GM12878 (cell line): ENCODE measurements around the gene ISLR2. TPM values are rescaled to one million over a fixed set of nuclear protein-coding genes. Genes with fewer than 3 reads are reported as not detected.

ENCODE experiments used
- ATAC-seq: fragments of 200-7000 bp; cut with Tn5 transposase; 3 replicates; pipeline ENCODE4 v1.9.1; 2020; ENCODE audit warnings: mild to moderate bottlenecking, moderate library complexity
- BruUV-seq: library from RNA; stranded (reverse); fragments of 400-500 nt; replicated peaks from 2 replicates; lab custom pipeline; 2021; lab: Mats Ljungman, UMichigan
- CTCF ChIA-PET: fragments of 300-600 bp; sonication (Branson Sonifier 250); formaldehyde crosslinking; extraction: SDS; loops from one replicate; lab custom pipeline; 2021; ENCODE audit warnings: inconsistent platforms; lab: Yijun Ruan, JAX
- POLR2A ChIA-PET: fragments of 350-600 bp; formaldehyde crosslinking; extraction: SDS; loops from one replicate; lab custom pipeline; 2021; ENCODE audit warnings: inconsistent platforms; lab: Charles Lee
- RAD21 ChIA-PET: fragments of 300-600 bp; sonication (Branson Sonifier 250); formaldehyde crosslinking; loops from one replicate; lab custom pipeline; 2023; ENCODE audit warnings: antibody characterized with exemption; ENCODE audit not compliant: unreplicated experiment; lab: Charles Lee
- SMC1A ChIA-PET: fragments of 300-600 bp; sonication (Branson Sonifier 250); formaldehyde crosslinking; loops from one replicate; lab custom pipeline; 2023; ENCODE audit not compliant: unreplicated experiment, uncharacterized antibody; lab: Charles Lee
- DNase-seq: peaks from one replicate; pipeline ENCODE4 v3.0.0-alpha.2; 2011; ENCODE audit warnings: low read depth, low spot score
- FAIRE-seq: peaks from 3 replicates; lab custom pipeline; 2011; peaks lifted over from hg19 to GRCh38; lab: Jason Lieb, UNC
- H2AFZ ChIP-seq: 2 replicates; pipeline ENCODE4 v1.6.0; 2011; ENCODE audit warnings: low read depth, low read length, control low read depth; ENCODE audit not compliant: control insufficient read depth
- H3K27ac ChIP-seq: 2 replicates; pipeline ENCODE4 v1.5.1; 2011; ENCODE audit warnings: control low read depth; ENCODE audit not compliant: control insufficient read depth, insufficient read depth
- H3K27me3 ChIP-seq, 2 experiments: replicated peaks in 1 of 2; 2 replicates each; pipeline versions ENCODE4 v1.6.0 to v1.6.1; 2011; ENCODE audit warnings: low read length in 1 of 2; ENCODE audit not compliant: control insufficient read depth in 2 of 2, insufficient read depth in 2 of 2
- H3K36me3 ChIP-seq, 2 experiments: 2 replicates each; pipeline ENCODE4 v1.5.1; 2011; ENCODE audit warnings: low read length in 1 of 2; ENCODE audit not compliant: control insufficient read depth in 2 of 2, insufficient read depth in 2 of 2
- H3K4me1 ChIP-seq: 2 replicates; pipeline ENCODE4 v1.6.1; 2011; ENCODE audit warnings: mild to moderate bottlenecking, low read length, moderate library complexity, mixed read lengths; ENCODE audit not compliant: control insufficient read depth, insufficient read depth
- H3K4me2 ChIP-seq: 2 replicates; pipeline ENCODE4 v1.6.0; 2011; ENCODE audit warnings: control low read depth; ENCODE audit not compliant: control insufficient read depth, insufficient read depth
- H3K4me3 ChIP-seq: fragments of 200-600 bp; sonication (generic); 2 replicates; pipeline ENCODE4 v1.5.1; 2016
- H3K79me2 ChIP-seq: 2 replicates; pipeline ENCODE4 v1.6.0; 2011; ENCODE audit warnings: low read length; ENCODE audit not compliant: control insufficient read depth, insufficient read depth
- H3K9ac ChIP-seq: 2 replicates; pipeline ENCODE4 v1.8.0; 2011; ENCODE audit warnings: low read length, control low read depth, mixed read lengths; ENCODE audit not compliant: control insufficient read depth, insufficient read depth
- H3K9me3 ChIP-seq: replicated peaks from 3 replicates; pipeline ENCODE4 v1.5.1; 2011; ENCODE audit warnings: mild to moderate bottlenecking, low read length; ENCODE audit not compliant: control insufficient read depth, insufficient read depth
- H4K20me1 ChIP-seq: 2 replicates; pipeline ENCODE4 v1.6.0; 2011; ENCODE audit not compliant: control insufficient read depth, insufficient read depth
- BCL11A ChIP-seq: IDR thresholded peaks from 2 replicates; pipeline ENCODE4 v1.6.1; 2011; ENCODE audit warnings: low read depth, low read length
- IRF4 ChIP-seq: IDR thresholded peaks from 2 replicates; pipeline ENCODE4 v1.6.1; 2011; ENCODE audit warnings: low read depth, low read length
- RUNX3 ChIP-seq: IDR thresholded peaks from 2 replicates; pipeline ENCODE4 v1.6.1; 2012; ENCODE audit warnings: low read length, inconsistent platforms
- SMC3 ChIP-seq: IDR thresholded peaks from 2 replicates; pipeline ENCODE4 v1.6.1; 2011; ENCODE audit warnings: low read length, improper control_type of control experiment, borderline replicate concordance
- SUPT20H ChIP-seq: IDR thresholded peaks from 2 replicates; pipeline ENCODE4 v1.6.1; 2011; ENCODE audit warnings: low read depth, mild to moderate bottlenecking, low read length, moderate library complexity, borderline replicate concordance; ENCODE audit not compliant: control insufficient read depth
- TAF1 ChIP-seq: IDR thresholded peaks from 2 replicates; pipeline ENCODE4 v1.6.1; 2011; ENCODE audit warnings: mild to moderate bottlenecking, low read depth, low read length, borderline replicate concordance
- ZNF207 ChIP-seq: fragments of 450-650 bp; IDR thresholded peaks from 2 replicates; pipeline ENCODE4 v1.6.1; 2014; ENCODE audit warnings: antibody characterized with exemption, mild to moderate bottlenecking, borderline replicate concordance
- WGBS: methylation state at CpG from one replicate; pipeline ENCODE4 v1.1.6; 2016; ENCODE audit warnings: low lambda C conversion rate; ENCODE audit not compliant: insufficient replicate concordance, insufficient coverage; ENCODE audit errors: missing lambda C conversion rate; 5-methylcytosine and 5-hydroxymethylcytosine counted together
- in situ Hi-C: fragments of 300-500 bp; cut with MboI; formaldehyde crosslinking; loops from 9 replicates; pipeline ENCODE4 v1.14.3; 2018; ENCODE audit warnings: mixed read lengths
- intact Hi-C: fragments of 100-400 bp; cut with micrococcal nuclease; formaldehyde crosslinking; loops from one replicate; pipeline ENCODE4 v1.14.2; 2022; ENCODE audit not compliant: unreplicated experiment
- polyA plus RNA-seq, 11 experiments: library from polyadenylated mRNA; depleted of rRNA in 4 of 11; unstranded in 6 of 11; stranded (reverse) in 5 of 11; fragments of >200 nt; fragmentation: Nextera tagmentation in 4 of 11; fragmentation: Illumina TruSeq in 1 of 11; extraction: Ambion mirVana in 4 of 11; extraction: Trizol in 1 of 11; gene quantifications; 1 replicate in 1 of 11; 2 replicates in 10 of 11; pipeline versions ENCODE4 v1.2.1 to v1.2.3, GENCODE V29; 2011 to 2016; ENCODE audit warnings: inconsistent platforms in 2 of 11, missing spikeins in 2 of 11, low read depth in 1 of 11
- total RNA-seq, 4 experiments: library from RNA; depleted of rRNA in 3 of 4; stranded (reverse); fragments of >200 nt in 3 of 4; fragmentation: Illumina TruSeq in 1 of 4; extraction: Trizol in 1 of 4; gene quantifications; 2 replicates each; pipeline versions ENCODE4 v1.2.1 to v1.2.3, GENCODE V29; 2013 to 2021
- TF ChIP-seq, protein P1 (sequence below): fragments of 450-650 bp; IDR thresholded peaks from 2 replicates; pipeline ENCODE4 v1.6.1; 2016; ENCODE audit warnings: mild to moderate bottlenecking, moderate library complexity, borderline replicate concordance
- TF ChIP-seq, protein P2 (sequence below): fragments of 450-650 bp; IDR thresholded peaks from 2 replicates; pipeline ENCODE4 v1.6.1; 2018; ENCODE audit warnings: mild to moderate bottlenecking, low read depth, moderate library complexity; ENCODE audit not compliant: partially characterized antibody
- TF ChIP-seq, protein P3 (sequence below): IDR thresholded peaks from 2 replicates; pipeline ENCODE4 v1.6.1; 2012; ENCODE audit warnings: low read depth, low read length, improper control_type of control experiment

The ISLR2 gene
- total and polyA plus RNA-seq, 10 of the 15 experiments (the other 5 are each of a cell fraction or from before 2014, with no cell fraction given) = 0.04 to 0.21 (median 0.07) TPM; not detected in 4

DNA sequence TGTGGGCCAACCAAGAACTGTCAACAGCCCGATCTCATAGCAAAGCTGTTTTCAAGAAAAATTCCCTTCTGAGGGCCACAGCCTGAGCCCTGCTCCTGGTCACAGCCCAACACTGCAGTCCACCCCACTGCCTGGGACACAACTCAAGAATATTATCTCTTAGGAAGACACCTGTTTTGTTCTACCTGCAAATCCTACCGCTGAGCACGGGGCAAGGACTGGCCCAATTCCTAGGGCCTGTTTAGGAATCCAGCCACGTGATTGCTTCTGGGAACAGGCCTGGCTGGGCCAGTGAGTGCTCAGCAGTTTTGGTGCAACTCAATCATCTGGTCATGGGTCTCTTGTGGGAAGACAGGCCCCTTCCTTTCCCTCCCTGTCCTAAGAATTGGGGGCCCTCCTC, 8.3 kb downstream of the ISLR2 start:
- Histone ChIP-seq H4K20me1 (no peaks in the 10 kb centered on the region), H3K4me2 (no peak overlapping the region), H3K9me3 (no peaks in the 10 kb centered on the region; the same call in 2 of the 3 replicates), H3K27ac (no peak overlapping the region), H3K4me3 (no peak overlapping the region), H3K79me2 (no peaks in the 10 kb centered on the region), H3K4me1 (peaks cover 10% of the 10 kb centered on the region), H3K27me3 (peaks cover 11 to 17% of the 10 kb centered on the region in 2 experiments), H3K9ac (no peak overlapping the region), H3K36me3 (no peaks in the 10 kb centered on the region), H2AFZ (no peak overlapping the region)
- TF ChIP-seq BCL11A = no peak
- TF ChIP-seq TAF1 = no peak
- in situ Hi-C loops = no loop called here
- POLR2A ChIA-PET = no interaction called here
- DNase-seq (no peak), ATAC-seq (no peak), FAIRE-seq (no peak)
- intact Hi-C loops = no loop called here
- SMC1A ChIA-PET = no interaction called here
- BruUV-seq = no TSS peak
- CTCF ChIA-PET = interaction anchor here (1.5 kb wide), 1 partner anchor 10 kb away, joined by 7 read pairs; no protein-coding TSS in a partner anchor
- 79% methylated on average over 4 of the region's 4 CpGs for WGBS
- RAD21 ChIA-PET = no interaction called here

DNA sequence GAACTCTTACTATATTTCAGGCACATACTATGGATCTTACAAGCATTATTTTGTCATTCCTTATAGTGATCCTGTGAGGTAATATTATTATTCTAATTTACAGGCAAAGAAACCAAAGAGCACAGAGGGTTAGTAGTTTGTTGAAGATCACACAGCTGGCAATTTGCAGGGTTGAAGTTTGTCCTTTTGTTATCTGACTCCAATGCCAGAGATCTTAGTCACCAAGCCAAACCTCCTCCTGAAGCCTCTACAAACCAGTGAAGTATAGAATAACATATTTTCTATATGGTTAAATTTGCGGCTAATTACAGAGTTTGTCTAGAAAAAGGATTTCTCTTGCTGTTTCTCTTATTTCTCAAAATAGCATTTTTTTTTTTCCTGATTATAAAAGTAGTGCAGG, 11.2 kb downstream of the ISLR2 start:
- ChIA-PET CTCF (no interaction called here), RAD21 (no interaction called here), SMC1A (no interaction called here), POLR2A (no interaction called here)
- WGBS = 96% methylated on average over 1 of the region's 1 CpG
- FAIRE-seq (no peak), DNase-seq (no peak), ATAC-seq (no peak)
- Histone ChIP-seq H3K27me3 (no peaks in the 10 kb centered on the region; a peak in 1 of 4 replicates), H2AFZ (no peak overlapping the region), H4K20me1 (no peaks in the 10 kb centered on the region), H3K4me3 (no peak overlapping the region), H3K27ac (no peak overlapping the region), H3K4me1 (peaks cover 5% of the 10 kb centered on the region), H3K79me2 (no peaks in the 10 kb centered on the region), H3K9me3 (no peaks in the 10 kb centered on the region; the same call in 2 of the 3 replicates), H3K4me2 (no peak overlapping the region), H3K36me3 (no peaks in the 10 kb centered on the region), H3K9ac (no peak overlapping the region)
- intact Hi-C loops = no loop called here
- BruUV-seq = no TSS peak
- in situ Hi-C loops = no loop called here
- TF ChIP-seq ZNF207 = no peak
- TF ChIP-seq, protein P1, sequence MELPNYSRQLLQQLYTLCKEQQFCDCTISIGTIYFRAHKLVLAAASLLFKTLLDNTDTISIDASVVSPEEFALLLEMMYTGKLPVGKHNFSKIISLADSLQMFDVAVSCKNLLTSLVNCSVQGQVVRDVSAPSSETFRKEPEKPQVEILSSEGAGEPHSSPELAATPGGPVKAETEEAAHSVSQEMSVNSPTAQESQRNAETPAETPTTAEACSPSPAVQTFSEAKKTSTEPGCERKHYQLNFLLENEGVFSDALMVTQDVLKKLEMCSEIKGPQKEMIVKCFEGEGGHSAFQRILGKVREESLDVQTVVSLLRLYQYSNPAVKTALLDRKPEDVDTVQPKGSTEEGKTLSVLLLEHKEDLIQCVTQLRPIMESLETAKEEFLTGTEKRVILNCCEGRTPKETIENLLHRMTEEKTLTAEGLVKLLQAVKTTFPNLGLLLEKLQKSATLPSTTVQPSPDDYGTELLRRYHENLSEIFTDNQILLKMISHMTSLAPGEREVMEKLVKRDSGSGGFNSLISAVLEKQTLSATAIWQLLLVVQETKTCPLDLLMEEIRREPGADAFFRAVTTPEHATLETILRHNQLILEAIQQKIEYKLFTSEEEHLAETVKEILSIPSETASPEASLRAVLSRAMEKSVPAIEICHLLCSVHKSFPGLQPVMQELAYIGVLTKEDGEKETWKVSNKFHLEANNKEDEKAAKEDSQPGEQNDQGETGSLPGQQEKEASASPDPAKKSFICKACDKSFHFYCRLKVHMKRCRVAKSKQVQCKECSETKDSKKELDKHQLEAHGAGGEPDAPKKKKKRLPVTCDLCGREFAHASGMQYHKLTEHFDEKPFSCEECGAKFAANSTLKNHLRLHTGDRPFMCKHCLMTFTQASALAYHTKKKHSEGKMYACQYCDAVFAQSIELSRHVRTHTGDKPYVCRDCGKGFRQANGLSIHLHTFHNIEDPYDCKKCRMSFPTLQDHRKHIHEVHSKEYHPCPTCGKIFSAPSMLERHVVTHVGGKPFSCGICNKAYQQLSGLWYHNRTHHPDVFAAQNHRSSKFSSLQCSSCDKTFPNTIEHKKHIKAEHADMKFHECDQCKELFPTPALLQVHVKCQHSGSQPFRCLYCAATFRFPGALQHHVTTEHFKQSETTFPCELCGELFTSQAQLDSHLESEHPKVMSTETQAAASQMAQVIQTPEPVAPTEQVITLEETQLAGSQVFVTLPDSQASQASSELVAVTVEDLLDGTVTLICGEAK = no peak
- TF ChIP-seq IRF4 = no peak
- no peak for TF ChIP-seq SUPT20H
- TF ChIP-seq, protein P2, sequence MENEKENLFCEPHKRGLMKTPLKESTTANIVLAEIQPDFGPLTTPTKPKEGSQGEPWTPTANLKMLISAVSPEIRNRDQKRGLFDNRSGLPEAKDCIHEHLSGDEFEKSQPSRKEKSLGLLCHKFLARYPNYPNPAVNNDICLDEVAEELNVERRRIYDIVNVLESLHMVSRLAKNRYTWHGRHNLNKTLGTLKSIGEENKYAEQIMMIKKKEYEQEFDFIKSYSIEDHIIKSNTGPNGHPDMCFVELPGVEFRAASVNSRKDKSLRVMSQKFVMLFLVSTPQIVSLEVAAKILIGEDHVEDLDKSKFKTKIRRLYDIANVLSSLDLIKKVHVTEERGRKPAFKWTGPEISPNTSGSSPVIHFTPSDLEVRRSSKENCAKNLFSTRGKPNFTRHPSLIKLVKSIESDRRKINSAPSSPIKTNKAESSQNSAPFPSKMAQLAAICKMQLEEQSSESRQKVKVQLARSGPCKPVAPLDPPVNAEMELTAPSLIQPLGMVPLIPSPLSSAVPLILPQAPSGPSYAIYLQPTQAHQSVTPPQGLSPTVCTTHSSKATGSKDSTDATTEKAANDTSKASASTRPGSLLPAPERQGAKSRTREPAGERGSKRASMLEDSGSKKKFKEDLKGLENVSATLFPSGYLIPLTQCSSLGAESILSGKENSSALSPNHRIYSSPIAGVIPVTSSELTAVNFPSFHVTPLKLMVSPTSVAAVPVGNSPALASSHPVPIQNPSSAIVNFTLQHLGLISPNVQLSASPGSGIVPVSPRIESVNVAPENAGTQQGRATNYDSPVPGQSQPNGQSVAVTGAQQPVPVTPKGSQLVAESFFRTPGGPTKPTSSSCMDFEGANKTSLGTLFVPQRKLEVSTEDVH = no peak
- TF ChIP-seq SMC3 = no peak
- TF ChIP-seq RUNX3 = no peak
- TF ChIP-seq, protein P3, sequence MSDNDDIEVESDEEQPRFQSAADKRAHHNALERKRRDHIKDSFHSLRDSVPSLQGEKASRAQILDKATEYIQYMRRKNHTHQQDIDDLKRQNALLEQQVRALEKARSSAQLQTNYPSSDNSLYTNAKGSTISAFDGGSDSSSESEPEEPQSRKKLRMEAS = no peak
